Measurements from ENCODE around the gene RNF215.

RNF215 gene

GRCh38 chr22:30397656-30398635, 10.7 kb upstream of the RNF215 start:
- DNase-seq (ENCODE audit: low read depth in 2 of 2) = no peak

GRCh38 chr22:30396871-30397655, 9.9 kb upstream of the RNF215 start, which contains the start of gene SEC14L2:
Gene SEC14L2 (plus strand): TSS chr22:30397018. CDS start chr22:30397117, 99 bp downstream.
- DNase-seq (ENCODE audit: low read depth in 2 of 2) = peak in 1 of 2 experiments; percentile 15

- DNase-seq (ENCODE audit: low read depth in 2 of 2) = no peak
Observed at GRCh38 chr22:30393885-30394284, 6.7 kb upstream of the RNF215 start.

GRCh38 chr22:30393322-30393680, 6.1 kb upstream of the RNF215 start:
- no peak for DNase-seq (ENCODE audit: low read depth in 2 of 2)

GRCh38 chr22:30392661-30393321, 5.6 kb upstream of the RNF215 start:
- no peak for DNase-seq (ENCODE audit: low read depth in 2 of 2)

- DNase-seq (ENCODE audit: low read depth in 2 of 2) = peak in 1 of 2 experiments; percentile 15
Observed at GRCh38 chr22:30390974-30391691, 3.9 kb upstream of the RNF215 start.

GRCh38 chr22:30386608-30386959, 627 bp downstream of the RNF215 start:
- no peak for DNase-seq (ENCODE audit: low read depth in 2 of 2)

GRCh38 chr22:30385942-30386341, 1.3 kb downstream of the RNF215 start:
- no peak for DNase-seq (ENCODE audit: low read depth in 2 of 2)

GRCh38 chr22:30383061-30383460, 4.2 kb downstream of the RNF215 start:
- DNase-seq (ENCODE audit: low read depth in 2 of 2) = no peak

- no peak for DNase-seq (ENCODE audit: low read depth in 2 of 2)
Observed at GRCh38 chr22:30382340-30382739, 4.9 kb downstream of the RNF215 start.

GRCh38 chr22:30381264-30381663, 5.9 kb downstream of the RNF215 start:
- no peak for DNase-seq (ENCODE audit: low read depth in 2 of 2)

GRCh38 chr22:30380011-30380410, 7.2 kb downstream of the RNF215 start:
- no peak for DNase-seq (ENCODE audit: low read depth in 2 of 2)

- DNase-seq (ENCODE audit: low read depth in 2 of 2) = no peak
Observed at GRCh38 chr22:30375312-30375849, 11.8 kb downstream of the RNF215 start.

- DNase-seq (ENCODE audit: low read depth in 2 of 2) = no peak
Observed at GRCh38 chr22:30373331-30374325, 13.6 kb downstream of the RNF215 start.

- DNase-seq (ENCODE audit: low read depth in 2 of 2) = no peak
Observed at GRCh38 chr22:30372915-30373314, 14.3 kb downstream of the RNF215 start.

GRCh38 chr22:30371981-30372380, 15.2 kb downstream of the RNF215 start:
- DNase-seq (ENCODE audit: low read depth in 2 of 2) = no peak

GRCh38 chr22:30371321-30371720, 15.9 kb downstream of the RNF215 start:
- no peak for DNase-seq (ENCODE audit: low read depth in 2 of 2)

GRCh38 chr22:30370641-30371230, 16.5 kb downstream of the RNF215 start:
- no peak for DNase-seq (ENCODE audit: low read depth in 2 of 2)

GRCh38 chr22:30368420-30368819, 18.8 kb downstream of the RNF215 start:
- no peak for DNase-seq (ENCODE audit: low read depth in 2 of 2)

- DNase-seq (ENCODE audit: low read depth in 2 of 2) = no peak
Observed at GRCh38 chr22:30365891-30366290, 21.3 kb downstream of the RNF215 start.

Measured in fibroblast of skin of left quadriceps (primary cell).